Activated naive CD4-positive, alpha-beta T cell treated with anti-CD3 and anti-CD28 coated beads for 36 hours (primary cell): ENCODE data around the gene ATG2B. TPM values are rescaled to one million over a fixed set of nuclear protein-coding genes. Genes with fewer than 3 reads are reported as not detected.
"Not testable (repeated sequence)": the region's sequence is repeated elsewhere in the genome, so short reads cannot be mapped to it uniquely, and the experiment has no call there.

Source experiments
- CTCF ChIA-PET: fragments of 350-600 bp; sonication (Branson Sonifier 250); formaldehyde crosslinking; loops from one replicate; lab custom pipeline; 2021; ENCODE audit warnings: antibody characterized with exemption; lab: Charles Lee
- DNase-seq: peaks from one replicate; pipeline ENCODE4 v3.0.0-alpha.2; 2020
- H3K27ac Mint-ChIP-seq: one replicate; pipeline ENCODE4 v1.8.0; 2021; ENCODE audit warnings: mild to moderate bottlenecking, mixed read lengths
- H3K27me3 Mint-ChIP-seq: one replicate; pipeline ENCODE4 v1.8.0; 2021; ENCODE audit warnings: low read depth, mixed read lengths
- H3K36me3 Mint-ChIP-seq: one replicate; pipeline ENCODE4 v1.8.0; 2021; ENCODE audit warnings: low read depth, mixed read lengths
- H3K4me1 Mint-ChIP-seq: one replicate; pipeline ENCODE4 v1.8.0; 2021; ENCODE audit warnings: low read depth, mixed read lengths
- H3K4me3 Mint-ChIP-seq: one replicate; pipeline ENCODE4 v1.8.0; 2021; ENCODE audit warnings: mild to moderate bottlenecking, moderate library complexity, mixed read lengths
- H3K9me3 Mint-ChIP-seq: one replicate; pipeline ENCODE4 v1.8.0; 2021; ENCODE audit warnings: mixed read lengths
- intact Hi-C: fragments of 100-400 bp; cut with micrococcal nuclease; formaldehyde crosslinking; loops from one replicate; pipeline ENCODE4 v1.15.1; 2023
- total RNA-seq, 2 experiments: library from RNA; stranded (reverse); gene quantifications; one replicate each; pipeline ENCODE4 v1.2.3, GENCODE V29; 2021

ATG2B gene
- total RNA-seq, 2 experiments from 2014 or later, result 12.8 to 15.3 TPM

DNA sequence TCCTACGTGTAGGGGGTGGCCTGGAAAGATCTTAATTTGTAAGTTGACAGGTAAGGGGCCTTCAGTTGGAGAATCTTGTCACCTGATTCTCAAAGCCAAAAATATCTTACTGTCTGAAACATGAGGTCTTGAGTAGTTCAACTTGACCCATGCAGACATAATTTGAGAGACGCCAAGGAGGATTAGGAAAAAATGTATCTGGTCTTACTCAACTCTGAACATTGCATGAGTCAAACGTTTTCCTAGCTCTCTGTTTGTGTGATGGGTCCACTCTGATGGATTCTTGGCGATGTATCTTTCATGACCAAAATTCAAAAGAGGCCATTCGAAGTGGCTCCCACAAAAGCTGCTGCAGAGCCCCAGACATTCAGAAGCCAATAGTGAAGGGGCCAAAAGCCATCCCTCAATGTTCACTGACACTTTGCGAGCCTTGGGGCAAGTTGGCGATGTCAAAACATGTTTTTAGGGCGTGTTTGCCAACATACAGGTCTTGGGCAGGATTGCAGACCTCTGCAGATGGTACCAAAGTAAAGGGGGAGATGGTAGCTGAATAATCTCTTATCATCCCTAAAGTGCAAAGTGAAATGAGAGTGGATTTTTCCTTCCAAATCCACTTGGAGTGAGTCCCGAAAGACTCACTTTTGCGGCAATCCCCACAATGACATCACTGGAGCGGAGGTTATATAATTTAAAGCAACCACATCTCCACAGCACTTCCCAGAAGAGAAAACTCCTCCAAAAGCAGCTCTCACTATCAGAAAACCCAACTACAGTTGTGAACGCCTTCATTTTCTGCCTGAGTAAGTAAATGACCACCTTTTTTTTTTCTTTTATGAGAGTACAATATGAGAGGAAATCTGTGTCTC, 107.4 kb downstream of the ATG2B start, which contains the start of gene BDKRB1:
Gene BDKRB1, plus strand, starts transcription at position 710 of the 866 bp plus-strand sequence. CDS start 7,473 bp downstream, outside the sequence.
- Mint-ChIP-seq H3K27me3 (peaks cover 9% of the 10 kb centered on the region), H3K27ac (no peak within 1 kb of the TSS), H3K36me3 (no peaks in the 10 kb centered on the region), H3K4me3 (no peak within 1 kb of the TSS), H3K4me1 (no peaks in the 10 kb centered on the region), H3K9me3 (no peaks in the 10 kb centered on the region)
- DNase-seq, result no peak
- CTCF ChIA-PET, result no interaction called here
- intact Hi-C loops, result loop anchor here (5.0 kb wide), 1 partner anchor 153 kb away; no protein-coding TSS in a partner anchor

DNA sequence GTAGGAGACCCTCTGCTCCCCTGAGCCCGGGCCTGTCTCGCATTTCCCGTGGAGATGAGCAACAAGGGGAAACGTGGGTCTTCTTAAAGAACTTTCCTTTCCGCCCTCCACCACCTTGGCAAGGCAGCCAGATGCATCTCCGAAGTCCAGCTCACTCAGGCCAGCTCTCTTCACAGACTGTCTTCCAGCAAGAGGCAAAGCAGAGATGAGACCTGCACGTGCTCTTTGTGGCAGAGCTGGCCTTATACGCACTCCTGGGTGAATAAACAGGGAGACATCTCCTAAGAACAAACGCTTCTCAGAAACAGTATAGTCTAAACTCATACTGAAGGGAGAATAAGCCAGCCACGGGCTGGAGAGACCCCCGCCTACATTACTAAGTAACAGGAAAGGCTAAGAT, 108.5 kb downstream of the ATG2B start:
- CTCF ChIA-PET, result no interaction called here
- DNase-seq, result no peak
- intact Hi-C loops, result loop anchor here (5.0 kb wide), 1 partner anchor 152 kb away; no protein-coding TSS in a partner anchor
- Mint-ChIP-seq H3K36me3 (no peaks in the 10 kb centered on the region), H3K4me3 (no peak overlapping the region), H3K27me3 (peaks cover 9% of the 10 kb centered on the region), H3K27ac (no peak overlapping the region), H3K9me3 (no peaks in the 10 kb centered on the region), H3K4me1 (no peaks in the 10 kb centered on the region)

DNA sequence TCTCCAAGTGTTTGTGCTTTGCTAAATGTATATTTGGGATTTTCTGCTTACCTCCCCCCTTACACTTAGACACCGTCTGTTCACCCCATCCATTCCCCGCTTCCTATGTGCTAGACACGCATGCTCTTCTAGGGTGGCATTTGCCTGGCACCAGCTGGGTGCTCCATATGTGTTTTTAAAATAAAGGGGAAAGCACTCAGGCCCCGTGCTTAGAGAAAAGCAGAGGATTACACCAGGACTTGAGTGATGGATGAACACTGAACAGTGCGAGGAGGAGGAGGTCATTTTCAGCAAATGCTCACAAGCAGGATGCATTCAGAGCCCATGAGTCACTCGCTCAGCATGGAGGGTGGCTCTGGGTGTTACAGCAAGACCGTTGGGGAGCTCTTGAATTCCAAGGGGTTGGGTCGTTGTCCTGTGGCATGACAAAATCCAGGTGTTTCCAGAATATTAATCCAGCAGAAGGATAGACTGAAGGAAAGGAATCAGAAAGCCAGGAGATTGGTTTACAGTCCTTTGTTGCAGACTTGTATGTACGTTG, 110.1 kb downstream of the ATG2B start:
- H3K27me3 Mint-ChIP-seq, result peaks cover 9% of the 10 kb centered on the region
- DNase-seq, result no peak
- H3K4me1 Mint-ChIP-seq, result no peaks in the 10 kb centered on the region
- intact Hi-C loops, result no loop called here
- H3K9me3 Mint-ChIP-seq, result no peaks in the 10 kb centered on the region
- CTCF ChIA-PET, result interaction anchor here (0.5 kb wide), 1 partner anchor 29 kb away, joined by 3 read pairs; no protein-coding TSS in a partner anchor
- H3K36me3 Mint-ChIP-seq, result no peaks in the 10 kb centered on the region
- no peak overlapping the region for H3K27ac Mint-ChIP-seq
- H3K4me3 Mint-ChIP-seq, result no peak overlapping the region

DNA sequence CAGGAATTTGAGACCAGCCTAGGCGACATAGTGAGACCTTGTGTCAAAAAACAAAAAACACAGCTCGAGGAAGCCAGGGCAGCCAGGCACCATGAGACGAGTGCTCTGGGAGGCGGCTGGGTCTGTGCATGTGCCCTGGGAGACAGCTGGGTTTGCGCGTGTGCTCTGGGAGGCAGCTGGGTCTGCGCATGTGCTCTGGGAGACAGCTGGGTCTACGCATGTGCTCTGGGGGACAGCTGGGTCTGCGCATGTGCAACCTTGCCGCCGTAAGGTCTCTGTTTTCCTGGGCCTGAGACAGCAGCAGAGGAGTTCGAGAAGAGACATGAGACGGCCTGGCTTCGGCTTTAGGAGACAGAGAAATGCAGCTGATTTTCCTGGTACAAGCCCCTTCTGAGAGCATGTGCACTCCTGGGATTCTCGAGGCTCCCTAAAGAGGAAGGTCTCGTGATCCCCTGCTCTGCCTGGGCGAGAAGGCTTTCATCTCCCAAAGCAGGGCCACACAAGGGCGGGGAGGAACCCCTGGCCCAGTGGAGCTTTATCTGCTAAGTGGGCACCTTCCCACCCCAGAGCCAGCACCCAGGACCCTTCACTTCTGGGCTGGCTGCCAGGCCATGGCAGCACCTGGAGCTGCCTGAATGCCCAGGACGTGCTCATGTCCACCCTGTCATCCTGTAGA, 110.7 kb downstream of the ATG2B start:
- CTCF ChIA-PET, result interaction anchor here (0.5 to 1.0 kb wide), 2 partner anchors 29 to 152 kb away, joined by 3 read pairs; no protein-coding TSS in a partner anchor

DNA sequence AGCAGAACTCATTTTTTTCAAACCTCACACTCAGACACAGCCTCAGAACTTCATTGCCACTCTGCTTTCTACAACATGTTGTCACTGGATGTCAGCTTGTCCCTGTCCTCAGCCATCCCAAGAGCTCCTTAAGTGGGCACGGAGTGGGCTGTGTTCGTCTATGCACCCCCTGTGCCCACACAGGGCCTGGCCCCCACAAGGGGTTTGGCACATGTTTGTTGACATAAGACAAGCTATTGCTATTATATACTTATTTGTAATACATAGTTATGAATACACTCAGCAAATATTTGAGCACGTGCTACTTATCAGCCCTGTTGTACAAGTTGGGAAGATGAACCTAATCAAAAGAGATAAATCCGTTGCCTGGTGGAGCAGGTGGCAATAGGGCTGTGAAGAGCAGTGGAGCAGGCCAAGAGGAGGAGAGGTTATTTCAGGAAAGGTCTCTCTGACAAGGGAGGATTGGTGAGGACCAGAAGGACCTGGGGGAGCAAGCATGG, 111.4 kb downstream of the ATG2B start:
- no peak for DNase-seq
- H3K9me3 Mint-ChIP-seq, result no peaks in the 10 kb centered on the region
- CTCF ChIA-PET, result interaction anchor here (1.0 kb wide), 1 partner anchor 151 kb away, joined by 3 read pairs; no protein-coding TSS in a partner anchor
- H3K4me1 Mint-ChIP-seq, result no peaks in the 10 kb centered on the region
- no peak overlapping the region for H3K4me3 Mint-ChIP-seq
- no peak overlapping the region for H3K27ac Mint-ChIP-seq
- intact Hi-C loops, result no loop called here
- H3K36me3 Mint-ChIP-seq, result no peaks in the 10 kb centered on the region
- H3K27me3 Mint-ChIP-seq, result peaks cover 3% of the 10 kb centered on the region

More for the DNA sequence above, 110.7 kb downstream of the ATG2B start:
- intact Hi-C loops, result no loop called here
- Mint-ChIP-seq H3K4me1 (no peaks in the 10 kb centered on the region), H3K36me3 (no peaks in the 10 kb centered on the region), H3K4me3 (no peak overlapping the region), H3K27me3 (peaks cover 7% of the 10 kb centered on the region), H3K27ac (no peak overlapping the region), H3K9me3 (no peaks in the 10 kb centered on the region)
- no peak for DNase-seq

DNA sequence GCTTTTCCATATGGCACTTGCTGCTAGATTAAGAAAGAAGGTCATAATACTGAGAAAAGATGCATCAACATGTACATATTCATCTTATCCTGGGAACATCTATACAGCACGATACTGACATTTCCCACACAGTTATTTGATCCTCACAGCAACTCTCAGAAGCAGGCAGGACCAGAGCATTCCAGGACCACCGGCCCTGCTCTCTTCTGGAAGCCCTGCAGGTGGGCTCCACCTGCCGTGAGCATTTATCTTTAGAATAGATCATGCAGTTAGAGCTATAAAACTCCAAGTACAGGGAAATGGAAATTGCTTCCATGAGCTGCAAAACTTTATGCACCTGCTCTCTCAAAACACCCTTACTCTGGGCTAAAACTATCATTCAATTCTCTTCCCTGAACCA, 112.7 kb downstream of the ATG2B start:
- Mint-ChIP-seq H3K27ac (no peak overlapping the region), H3K27me3 (peaks cover 9% of the 10 kb centered on the region), H3K4me1 (no peaks in the 10 kb centered on the region), H3K36me3 (no peaks in the 10 kb centered on the region), H3K4me3 (no peak overlapping the region), H3K9me3 (no peaks in the 10 kb centered on the region)
- intact Hi-C loops, result no loop called here
- no peak for DNase-seq
- CTCF ChIA-PET, result no interaction called here

DNA sequence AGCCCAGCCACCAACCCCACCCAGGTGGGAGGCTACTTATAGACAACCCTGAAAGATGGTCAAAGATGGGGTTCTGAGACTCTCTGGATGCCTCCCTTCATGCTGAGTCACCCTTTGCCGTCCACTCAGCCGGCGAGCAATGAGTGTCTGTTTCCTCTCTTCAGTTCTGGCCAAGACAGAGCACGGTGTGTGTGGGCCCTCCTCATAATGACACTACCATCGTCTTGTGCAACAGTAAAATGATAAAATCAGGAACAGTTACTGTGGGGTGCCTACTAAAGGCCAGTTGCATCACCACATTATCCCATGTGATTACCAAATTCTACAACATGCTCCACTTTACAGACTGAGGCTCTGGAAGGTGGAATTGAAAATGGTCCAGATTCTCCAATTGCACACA, 114.1 kb downstream of the ATG2B start:
- DNase-seq, result no peak
- no peak overlapping the region for H3K27ac Mint-ChIP-seq
- H3K27me3 Mint-ChIP-seq, result peaks cover 5% of the 10 kb centered on the region
- no peaks in the 10 kb centered on the region for H3K36me3 Mint-ChIP-seq
- intact Hi-C loops, result no loop called here
- H3K9me3 Mint-ChIP-seq, result no peaks in the 10 kb centered on the region
- CTCF ChIA-PET, result no interaction called here
- H3K4me1 Mint-ChIP-seq, result no peaks in the 10 kb centered on the region
- no peak overlapping the region for H3K4me3 Mint-ChIP-seq

DNA sequence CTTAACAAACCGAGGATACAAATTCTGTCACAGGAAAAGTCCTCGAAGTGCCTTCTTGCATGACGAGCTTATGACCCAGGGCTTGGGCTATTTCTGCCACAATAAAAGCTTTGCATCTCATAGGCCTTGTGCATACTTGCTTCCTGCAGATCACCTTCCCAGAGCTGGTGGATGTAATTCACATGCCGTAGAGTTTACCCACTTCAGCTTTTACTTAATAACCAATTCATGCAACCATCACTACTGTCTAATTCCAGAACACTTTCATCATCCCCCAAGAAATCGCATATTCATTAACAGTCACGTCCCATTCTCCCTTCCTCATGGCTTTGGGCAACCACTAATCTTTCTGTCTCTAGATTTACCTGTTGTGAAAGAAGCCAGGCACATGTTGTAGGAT, 116.1 kb downstream of the ATG2B start:
- no peaks in the 10 kb centered on the region for H3K4me1 Mint-ChIP-seq
- intact Hi-C loops, result no loop called here
- H3K4me3 Mint-ChIP-seq, result no peak overlapping the region
- CTCF ChIA-PET, result interaction anchor here (1.4 kb wide), 1 partner anchor 28 kb away, joined by 4 read pairs; no protein-coding TSS in a partner anchor
- no peak for DNase-seq
- H3K36me3 Mint-ChIP-seq, result no peaks in the 10 kb centered on the region
- no peak overlapping the region for H3K27ac Mint-ChIP-seq
- peaks cover 5% of the 10 kb centered on the region for H3K27me3 Mint-ChIP-seq
- H3K9me3 Mint-ChIP-seq, result no peaks in the 10 kb centered on the region

DNA sequence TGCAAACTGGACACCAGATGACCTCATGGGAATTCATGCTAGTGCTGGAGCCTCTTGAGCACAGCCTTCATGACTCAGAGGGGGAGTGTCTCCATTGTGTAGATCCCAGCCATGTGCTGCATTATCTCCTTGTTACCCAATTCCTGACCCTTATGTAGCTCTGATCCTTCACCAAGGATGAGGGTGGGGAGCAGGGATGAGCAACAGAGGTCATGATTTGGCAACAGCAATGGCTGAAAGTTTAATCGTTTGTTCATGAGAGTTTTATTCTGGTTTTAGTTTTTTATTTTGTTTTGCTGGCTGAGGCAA, 116.6 kb downstream of the ATG2B start:
- intact Hi-C loops, result no loop called here
- CTCF ChIA-PET, result interaction anchor here (1.4 kb wide), 1 partner anchor 28 kb away, joined by 4 read pairs; no protein-coding TSS in a partner anchor
- Mint-ChIP-seq H3K36me3 (no peaks in the 10 kb centered on the region), H3K4me1 (no peaks in the 10 kb centered on the region), H3K9me3 (no peaks in the 10 kb centered on the region), H3K27ac (no peak overlapping the region), H3K27me3 (peaks cover 5% of the 10 kb centered on the region), H3K4me3 (no peak overlapping the region)
- no peak for DNase-seq

DNA sequence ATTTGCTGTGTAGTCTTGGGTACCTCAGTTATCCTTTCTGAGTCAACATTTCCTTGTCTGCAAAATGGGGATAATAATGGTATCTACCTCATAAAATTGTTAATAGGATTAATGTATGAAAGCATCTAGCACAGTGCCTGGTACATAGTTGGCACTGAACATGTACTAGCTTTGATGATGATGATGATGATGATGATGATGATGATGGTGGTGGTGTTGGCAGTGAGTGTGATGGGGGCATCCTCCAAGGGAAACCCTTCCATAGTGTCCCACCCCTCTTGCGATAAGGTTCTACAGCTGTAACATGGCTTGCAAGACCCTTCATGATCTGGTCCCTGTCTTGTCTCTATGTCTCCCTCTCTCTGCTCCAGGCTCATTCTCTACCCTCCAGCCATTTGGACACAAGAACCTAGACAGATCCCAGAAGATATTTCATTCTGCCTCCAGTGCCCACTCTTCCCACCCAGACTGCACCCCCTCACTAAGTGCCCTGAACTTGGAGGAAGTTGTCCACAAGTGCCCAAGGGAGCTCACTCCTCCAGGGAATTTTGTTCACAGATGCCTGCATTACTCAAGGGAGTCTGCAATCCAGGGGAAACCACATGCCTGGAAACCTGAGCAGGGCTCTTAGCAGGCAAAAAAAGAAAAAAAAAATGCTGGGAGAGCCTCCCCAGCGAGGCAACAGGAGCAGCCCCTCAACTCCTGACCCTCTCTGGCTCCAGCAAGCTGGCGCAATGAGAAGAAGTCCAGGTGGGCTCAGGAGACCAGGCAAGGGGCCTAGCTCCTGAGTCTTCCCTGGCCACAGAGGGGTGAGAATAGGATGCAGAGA, 117.2 kb downstream of the ATG2B start:
- H3K27me3 Mint-ChIP-seq, result peaks cover 5% of the 10 kb centered on the region
- H3K9me3 Mint-ChIP-seq, result no peaks in the 10 kb centered on the region
- CTCF ChIA-PET, result interaction anchor here (1.4 kb wide), 1 partner anchor 29 kb away, joined by 4 read pairs; no protein-coding TSS in a partner anchor
- no peaks in the 10 kb centered on the region for H3K4me1 Mint-ChIP-seq
- H3K36me3 Mint-ChIP-seq, result no peaks in the 10 kb centered on the region
- H3K27ac Mint-ChIP-seq, result no peak overlapping the region
- intact Hi-C loops, result no loop called here
- no peak for DNase-seq
- no peak overlapping the region for H3K4me3 Mint-ChIP-seq

DNA sequence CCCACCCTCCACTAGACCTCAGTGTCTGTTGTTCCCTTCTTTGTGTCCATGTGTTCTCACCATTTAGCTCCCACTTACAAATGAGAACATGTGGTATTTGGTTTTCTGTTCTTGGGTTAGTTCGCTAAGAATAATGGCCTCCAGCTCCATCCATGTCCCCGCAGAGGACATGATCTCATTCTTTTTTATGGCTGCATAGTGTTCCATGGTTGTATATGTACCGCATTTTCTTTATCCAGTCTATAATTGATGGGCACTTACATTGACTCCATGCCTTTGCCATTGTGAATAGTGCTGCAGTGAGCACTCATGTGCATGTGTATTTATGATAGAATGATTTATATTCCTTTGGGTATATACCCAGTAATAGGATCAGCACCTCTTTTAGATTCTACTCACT, 118.1 kb downstream of the ATG2B start:
- DNase-seq, H3K9me3 Mint-ChIP-seq, H3K36me3 Mint-ChIP-seq, intact Hi-C loops, H3K27me3 Mint-ChIP-seq, H3K4me3 Mint-ChIP-seq, H3K4me1 Mint-ChIP-seq, CTCF ChIA-PET: not testable (repeated sequence)
- H3K27ac Mint-ChIP-seq, result peak overlapping the region; percentile 43
